Measurements from ENCODE around the gene GFOD1.

GFOD1 gene, protein sequence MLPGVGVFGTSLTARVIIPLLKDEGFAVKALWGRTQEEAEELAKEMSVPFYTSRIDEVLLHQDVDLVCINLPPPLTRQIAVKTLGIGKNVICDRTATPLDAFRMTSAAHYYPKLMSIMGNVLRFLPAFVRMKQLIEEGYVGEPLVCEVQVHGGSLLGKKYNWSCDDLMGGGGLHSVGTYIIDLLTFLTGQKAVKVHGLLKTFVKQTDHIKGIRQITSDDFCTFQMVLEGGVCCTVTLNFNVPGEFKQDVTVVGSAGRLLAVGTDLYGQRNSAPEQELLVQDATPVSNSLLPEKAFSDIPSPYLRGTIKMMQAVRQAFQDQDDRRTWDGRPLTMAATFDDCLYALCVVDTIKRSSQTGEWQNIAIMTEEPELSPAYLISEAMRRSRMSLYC

DNA sequence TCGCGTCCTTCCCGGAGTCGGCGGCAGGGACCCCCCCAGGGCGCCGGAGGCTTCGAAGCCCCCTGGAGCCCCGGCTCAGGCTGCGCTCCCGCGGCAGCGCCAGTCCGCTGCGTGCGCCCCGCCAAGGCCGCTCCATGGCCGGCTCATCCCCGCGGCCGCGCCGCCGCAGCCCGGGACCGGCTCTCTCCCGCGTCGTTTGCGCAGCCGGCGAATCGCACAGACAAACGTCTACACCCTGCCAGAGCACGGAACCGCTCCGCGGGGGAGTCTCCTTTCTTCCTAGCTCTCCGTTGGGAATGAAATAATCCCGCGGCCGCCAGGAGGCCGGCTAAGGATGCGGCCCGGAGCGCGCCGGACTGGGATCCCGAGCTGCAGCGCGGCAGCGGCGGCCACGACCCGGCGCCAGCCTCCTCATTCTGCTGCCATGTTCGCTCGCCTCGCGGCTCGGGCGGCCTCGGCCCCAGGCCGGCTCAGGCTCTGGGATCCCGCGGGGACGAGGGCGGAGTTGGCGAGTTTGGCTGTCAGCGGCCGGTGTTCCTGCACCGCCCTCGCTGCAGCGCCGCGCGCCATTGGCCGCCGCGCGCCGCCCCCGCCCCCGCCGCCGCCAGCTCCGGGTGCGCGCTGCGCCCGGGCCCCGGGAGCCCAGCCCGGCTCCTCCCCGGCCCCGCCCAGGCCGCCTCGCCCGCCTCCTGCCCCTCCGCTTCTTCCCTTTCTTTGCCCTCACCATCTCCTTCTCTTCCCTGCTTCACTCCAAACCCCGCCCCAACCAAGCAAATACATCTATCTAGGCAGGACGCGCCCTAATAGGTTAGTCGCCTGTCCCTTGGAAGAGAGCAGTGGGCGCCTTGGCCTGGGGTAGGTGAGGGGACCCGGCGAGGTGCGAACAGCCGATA is at the start of gene GFOD1:
Gene GFOD1 (minus strand): TSS at position 479 of the 893 bp plus-strand sequence. CDS start 710 bp downstream, outside the sequence.
- peak; percentile 53 for DNase-seq (ENCODE audit: low read depth)

DNA sequence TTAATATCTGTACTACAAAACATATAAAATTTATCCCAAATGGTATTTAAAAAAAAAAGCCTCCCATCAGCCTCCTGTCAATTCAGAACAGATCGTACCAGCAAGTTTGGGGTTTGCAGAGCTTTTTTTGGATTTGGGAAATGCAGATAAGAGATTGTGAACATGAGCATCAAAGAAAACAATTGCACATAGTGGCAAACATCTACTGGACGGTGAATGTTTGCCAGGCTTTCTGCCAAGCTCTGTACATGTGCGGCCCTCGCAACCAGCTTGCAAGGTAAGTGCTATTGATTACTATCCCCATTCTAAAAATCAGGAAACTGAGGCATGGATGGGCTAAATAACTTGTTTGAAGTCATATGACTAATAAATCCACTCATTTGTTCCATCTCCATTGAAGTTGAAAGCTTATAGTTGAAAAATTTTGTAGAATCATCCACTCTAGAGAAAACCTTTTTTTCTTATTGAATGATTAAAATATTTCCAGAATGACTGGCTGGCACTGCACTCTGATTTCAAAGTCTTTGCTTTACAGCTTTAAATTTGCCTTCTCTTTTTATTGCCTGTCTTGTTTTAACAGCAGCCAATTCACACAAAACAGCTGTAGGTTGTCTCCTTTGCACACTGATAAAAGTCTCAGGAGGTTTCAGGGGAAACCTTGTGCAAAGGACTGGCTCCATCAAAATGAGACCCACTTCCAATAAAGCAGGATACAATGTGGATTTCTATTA is 49.6 kb upstream of the GFOD1 start:
- DNase-seq (ENCODE audit: low read depth) = no peak

DNA sequence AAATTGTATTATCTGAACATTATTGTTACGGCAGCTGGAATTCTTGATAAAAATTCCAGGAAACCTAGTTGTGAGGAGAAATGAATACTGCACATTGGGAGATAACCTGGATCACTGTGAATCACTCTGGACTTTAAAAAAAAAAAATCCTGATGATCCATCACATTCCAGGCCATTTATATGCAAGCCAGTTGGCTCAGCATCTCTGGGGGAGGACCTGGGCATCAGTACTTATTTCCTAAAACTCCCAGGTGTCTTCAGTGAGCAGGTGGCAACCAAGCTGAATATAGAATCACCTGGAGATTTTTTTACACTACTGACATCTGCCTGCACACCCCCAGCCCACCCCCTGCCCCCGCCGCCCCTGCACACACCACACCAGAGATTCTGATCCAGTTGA is 47.9 kb upstream of the GFOD1 start:
- no peak for DNase-seq (ENCODE audit: low read depth)

DNA sequence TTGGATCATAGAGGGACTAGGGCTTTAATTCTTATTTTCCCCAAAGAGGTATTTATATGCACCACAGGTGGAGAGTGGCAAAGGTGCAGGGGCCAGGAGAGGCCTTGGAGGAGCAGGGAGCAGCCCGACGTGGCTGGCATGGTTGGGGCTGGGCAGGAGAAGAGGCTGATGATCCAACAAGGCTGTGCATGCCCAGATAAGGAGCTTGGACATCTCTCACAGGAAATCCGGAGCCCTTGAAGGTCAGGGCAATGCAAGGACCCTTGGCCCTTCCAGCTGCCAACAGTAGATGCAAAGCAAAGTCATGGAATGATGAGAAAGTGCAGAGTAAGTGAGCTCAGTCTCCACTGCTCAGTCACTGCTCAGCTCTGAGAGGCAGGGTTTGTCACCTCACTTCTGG is 47.1 kb upstream of the GFOD1 start:
- DNase-seq (ENCODE audit: low read depth) = no peak

DNA sequence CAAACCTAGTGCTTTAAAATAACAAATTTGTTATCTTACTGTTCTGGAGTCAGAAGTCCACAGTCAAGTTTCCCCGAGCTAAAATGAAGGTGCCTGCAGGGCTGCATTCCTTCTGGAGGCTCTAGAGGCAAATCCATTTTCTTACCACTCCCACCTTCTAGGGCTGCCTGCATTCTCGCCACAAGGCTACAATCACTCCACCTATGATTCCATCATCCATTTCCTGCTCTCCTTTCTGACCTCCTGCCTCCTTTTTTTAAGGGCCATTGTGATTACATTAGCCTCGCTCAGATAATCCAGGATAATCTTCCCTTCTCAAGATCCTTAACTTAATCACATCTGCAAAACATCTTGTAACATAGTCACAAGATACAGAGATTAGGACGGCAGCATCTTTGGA is 44.6 kb upstream of the GFOD1 start:
- DNase-seq (ENCODE audit: low read depth) = no peak

DNA sequence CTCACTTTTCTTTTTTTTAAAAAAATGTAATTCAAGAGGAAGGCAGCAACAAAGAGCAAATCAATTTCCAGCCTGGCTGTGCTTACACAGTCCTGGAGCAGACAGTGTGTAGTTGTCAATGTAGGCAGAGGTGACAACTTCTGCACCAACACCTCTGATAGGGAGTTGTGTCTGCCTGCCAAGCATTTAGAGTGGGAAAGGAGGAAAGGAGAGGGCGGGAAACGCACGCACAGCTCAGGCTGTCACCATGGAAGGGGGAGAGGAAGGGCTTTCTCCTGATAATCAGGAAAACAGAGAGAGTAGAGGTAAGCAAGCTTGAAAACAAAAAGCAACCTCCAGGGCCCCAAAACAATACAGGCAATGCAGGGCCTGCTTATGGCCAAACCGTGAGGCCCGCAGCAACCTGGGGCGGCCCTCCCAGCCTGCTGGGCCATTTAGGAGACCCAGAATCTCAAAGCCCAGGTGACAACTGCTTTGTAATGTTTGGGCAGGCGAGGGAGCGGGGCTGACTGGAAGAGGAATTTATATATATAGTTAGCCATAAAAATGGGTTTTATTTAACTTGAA is 41.5 kb upstream of the GFOD1 start:
- DNase-seq (ENCODE audit: low read depth) = no peak

DNA sequence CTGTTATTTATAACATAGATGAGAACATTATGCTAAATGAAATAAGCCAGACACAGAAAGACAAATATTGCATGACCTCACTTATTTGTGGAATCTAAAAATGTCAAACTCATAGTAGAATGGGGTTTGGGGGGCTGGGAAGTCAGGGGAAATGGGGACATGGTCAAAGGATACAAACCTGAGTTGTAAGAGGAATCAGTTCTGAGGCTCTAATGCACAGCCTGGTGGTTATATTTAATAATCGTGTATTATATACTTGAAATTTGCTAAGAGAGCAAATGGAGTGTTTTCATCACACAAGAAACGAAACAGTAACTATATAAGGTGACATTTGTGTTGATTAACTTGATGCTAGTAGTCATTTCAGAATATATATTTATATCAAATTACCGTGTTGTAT is 40.8 kb upstream of the GFOD1 start:
- DNase-seq (ENCODE audit: low read depth) = no peak

DNA sequence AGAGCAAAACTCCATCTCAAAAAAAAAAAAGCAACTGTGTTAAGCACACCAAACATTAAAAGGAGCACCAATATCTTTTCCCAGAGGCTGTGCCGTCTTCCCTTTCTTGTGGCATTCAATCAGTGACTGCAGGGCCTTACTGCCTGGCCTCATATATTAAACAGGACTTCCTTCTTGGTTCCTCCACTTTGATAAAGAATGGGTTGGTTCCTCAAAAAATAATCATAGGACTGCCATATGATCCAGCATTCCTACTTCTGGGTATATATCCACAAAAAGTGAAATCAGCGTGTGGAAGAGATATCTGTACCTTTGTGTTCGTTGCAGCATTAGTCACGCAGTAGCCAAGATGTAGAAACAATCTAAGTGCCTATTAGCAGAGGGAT is 40.3 kb upstream of the GFOD1 start:
- DNase-seq (ENCODE audit: low read depth) = no peak

DNA sequence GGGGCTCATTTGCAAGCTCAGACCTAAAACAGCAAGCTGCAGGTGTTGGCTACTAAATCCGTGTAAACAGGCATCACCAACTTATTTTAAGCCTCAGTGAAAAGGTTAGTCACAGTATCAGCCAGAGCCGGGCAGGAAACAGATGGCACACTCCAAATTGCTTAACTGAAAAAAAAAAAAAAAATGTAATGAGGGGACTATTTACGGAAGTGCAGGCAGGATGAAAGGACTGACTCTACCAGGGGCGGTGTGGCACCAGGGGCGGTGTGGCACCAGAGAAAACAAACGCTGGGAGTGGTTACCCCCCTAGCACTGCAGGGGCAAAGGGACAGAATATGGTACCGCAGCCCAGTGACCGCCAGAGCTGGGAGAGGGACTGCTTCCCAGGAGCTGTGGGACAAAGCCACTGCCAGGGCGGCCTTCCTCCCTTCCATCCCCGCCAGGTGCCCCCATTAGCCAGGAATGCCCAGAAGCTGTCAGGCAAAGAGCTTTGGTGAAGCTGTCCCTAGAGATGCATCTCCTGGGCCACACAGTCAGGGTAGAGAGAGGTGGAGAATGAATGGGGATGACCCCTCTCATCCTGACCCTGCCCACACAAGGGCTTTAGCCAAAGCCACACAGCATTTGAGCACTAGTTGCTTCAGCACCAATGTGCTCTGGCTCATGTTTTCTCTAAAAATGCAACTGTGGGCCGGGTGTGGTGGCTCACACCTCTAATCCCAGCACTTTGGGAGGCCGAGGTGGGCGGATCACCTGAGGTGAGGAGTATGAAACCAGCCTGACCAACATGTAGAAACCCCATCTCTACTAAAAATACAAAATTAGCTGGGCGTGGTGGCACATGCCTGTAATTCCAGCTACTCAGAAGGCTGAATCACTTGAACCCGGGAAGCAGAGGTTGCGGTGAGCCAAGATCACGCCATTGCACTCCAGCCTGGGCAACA is 39.6 kb upstream of the GFOD1 start:
- DNase-seq (ENCODE audit: low read depth) = peak; percentile 4

DNA sequence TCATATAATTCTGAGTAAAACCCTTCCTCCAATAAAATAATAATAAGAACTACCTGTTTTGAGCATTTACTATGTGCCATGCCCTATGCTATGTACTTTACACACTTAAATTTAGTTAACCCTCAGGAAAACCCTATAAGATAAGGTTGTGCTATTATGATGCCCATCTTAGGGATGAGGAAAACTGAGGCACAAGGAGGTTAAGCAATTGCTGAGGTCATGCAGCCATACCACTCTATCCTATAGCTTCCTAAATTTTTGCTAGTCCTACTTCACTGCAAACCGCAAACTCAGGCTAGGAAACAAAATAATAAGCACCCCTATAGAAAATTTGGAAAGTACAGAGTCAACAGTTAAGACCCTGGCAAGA is 38.9 kb upstream of the GFOD1 start:
- no peak for DNase-seq (ENCODE audit: low read depth)

DNA sequence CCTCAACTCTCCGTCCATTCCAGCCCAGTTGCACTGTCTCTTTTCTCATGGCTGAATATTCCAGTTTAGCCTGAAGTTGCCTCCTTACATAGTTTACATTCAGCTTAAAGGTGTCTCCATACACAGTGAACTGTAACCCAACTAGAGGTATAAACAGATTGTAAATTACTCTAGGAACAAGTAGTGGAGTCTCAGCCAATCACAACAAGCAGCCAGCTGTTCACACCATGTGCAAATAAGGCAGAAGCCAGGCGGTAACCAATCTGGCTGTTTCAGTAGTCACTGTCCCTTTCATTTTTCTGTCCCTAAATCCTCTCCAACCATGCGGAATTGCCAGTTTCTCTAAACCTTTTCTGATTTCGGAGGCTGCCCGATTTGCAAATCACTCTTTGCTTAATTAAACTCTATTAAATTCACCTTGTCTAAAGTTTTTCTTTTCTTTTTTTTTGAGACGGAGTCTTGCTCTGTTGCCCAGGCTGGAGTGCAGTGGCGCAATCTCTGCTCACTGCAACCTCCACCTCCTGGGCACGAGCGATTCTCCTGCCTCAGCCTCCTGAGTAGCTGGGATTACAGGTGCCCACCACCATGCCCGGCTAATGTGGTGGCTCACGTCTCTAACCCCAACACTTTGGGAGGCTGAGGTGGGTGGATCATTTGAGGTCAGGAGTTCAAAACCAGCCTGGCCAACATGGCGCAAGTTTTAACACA is 37.6 kb upstream of the GFOD1 start:
- no peak for DNase-seq (ENCODE audit: low read depth)

DNA sequence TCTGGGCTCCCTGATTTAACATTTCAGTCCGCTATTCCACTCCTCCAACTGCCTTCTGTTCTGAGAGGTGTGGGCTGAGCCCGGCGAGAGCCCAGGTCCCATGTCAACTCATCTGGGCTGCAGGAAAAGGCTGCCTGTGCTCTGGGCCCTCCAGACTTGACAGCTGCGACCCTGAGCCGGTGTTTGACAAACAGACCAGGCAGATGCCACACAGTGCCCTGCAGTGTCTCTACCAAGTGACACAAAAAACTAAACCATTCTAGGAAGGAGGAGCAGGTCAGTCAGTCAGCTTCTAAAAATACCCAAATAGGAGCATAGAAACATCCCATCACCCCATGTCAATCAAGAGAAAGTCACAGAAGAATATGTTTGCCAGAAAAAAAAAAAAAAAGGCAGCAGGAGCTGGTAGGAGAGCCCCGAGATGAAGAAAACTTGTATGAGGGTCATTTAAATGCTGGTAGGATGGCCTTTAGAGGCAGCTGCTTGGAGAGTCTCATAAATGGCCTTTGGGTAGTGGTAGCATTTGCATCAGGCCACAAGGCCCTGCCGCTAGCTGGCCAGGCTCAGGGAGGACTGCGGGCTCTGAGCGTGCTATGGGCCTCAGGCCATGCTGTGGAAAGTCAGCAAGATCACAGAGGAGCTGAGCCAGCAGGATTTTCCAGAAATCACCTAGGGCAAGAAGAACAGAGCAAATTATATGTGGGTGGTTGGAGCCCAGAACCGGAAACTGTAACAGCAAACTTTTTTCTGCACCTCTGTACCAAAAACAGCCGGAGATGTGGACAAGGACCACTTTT is 36.6 kb upstream of the GFOD1 start:
- DNase-seq (ENCODE audit: low read depth) = no peak

DNA sequence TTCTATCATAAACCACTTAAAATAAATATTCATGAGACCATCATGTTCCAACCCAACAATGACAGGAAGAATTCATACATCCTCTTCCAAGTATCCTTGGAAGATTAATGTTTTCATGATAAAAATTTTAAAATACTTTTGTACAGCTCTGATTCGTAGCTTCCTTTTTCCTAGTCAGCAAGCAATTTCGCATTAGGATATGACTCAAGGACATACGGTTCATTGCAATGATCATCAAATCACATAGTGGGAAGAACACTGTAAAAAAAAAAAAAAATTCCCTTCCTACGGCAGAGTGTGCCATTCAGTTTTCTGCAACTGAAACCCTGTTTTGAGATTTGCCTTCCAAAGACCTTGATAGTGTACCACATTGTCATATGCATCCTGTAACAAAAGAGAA is 35.3 kb upstream of the GFOD1 start:
- no peak for DNase-seq (ENCODE audit: low read depth)

DNA sequence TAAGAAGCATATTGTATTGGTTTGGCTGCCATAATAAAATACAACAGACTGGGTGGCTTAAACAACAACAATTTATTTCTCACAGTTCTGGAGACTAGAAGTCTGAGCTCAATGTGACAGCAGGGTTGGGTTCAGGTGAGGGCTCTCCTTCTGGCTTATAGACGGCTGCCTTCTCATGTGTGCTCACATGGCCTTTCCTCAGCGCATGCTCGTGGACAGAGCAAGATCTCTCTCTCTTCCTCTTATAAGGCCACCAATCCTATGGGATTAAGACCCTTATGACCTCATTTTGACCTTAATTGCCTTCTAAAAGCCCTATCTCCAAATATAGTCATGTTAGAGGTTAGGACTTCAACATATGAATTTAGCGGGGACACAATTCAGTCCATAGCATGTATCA is 32.4 kb upstream of the GFOD1 start:
- no peak for DNase-seq (ENCODE audit: low read depth)

DNA sequence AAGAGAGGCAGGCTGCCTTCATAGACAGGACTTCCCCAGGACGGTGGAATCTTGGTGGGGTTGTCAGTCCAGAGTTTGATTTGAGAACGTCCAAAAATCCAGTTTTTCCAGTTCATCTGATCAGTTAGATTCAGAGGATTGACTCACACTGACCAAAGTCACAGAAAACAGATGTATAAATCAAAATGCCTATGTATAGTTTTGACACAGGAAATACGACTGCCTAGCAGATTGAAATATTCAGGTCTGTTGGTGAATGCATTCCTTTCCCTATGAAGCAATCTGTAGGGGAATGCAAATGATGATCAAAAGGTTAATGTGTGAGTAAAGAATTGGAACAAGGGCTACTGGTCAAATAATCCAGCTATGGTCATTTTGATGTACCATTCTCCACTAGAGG is 29.7 kb upstream of the GFOD1 start:
- no peak for DNase-seq (ENCODE audit: low read depth)

DNA sequence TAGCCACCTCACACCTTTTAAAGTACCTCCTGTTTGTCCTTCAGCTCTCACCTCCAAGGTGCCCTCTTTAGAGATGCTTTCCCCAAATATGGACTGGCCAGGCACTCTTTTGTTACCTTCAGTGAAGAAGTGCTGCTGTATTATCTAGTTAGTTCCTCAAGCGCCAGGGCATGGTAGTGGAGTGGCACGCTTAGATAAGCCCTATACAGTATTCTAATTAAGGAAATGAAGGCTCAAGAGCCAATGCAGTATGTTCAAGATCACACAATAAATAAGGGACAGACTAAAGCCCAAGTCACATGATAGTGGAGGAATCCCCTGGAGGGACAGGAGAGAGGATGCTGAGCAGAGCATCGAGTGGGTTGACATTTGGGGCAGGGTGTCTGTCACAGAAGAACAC is 28.5 kb upstream of the GFOD1 start:
- no peak for DNase-seq (ENCODE audit: low read depth)

DNA sequence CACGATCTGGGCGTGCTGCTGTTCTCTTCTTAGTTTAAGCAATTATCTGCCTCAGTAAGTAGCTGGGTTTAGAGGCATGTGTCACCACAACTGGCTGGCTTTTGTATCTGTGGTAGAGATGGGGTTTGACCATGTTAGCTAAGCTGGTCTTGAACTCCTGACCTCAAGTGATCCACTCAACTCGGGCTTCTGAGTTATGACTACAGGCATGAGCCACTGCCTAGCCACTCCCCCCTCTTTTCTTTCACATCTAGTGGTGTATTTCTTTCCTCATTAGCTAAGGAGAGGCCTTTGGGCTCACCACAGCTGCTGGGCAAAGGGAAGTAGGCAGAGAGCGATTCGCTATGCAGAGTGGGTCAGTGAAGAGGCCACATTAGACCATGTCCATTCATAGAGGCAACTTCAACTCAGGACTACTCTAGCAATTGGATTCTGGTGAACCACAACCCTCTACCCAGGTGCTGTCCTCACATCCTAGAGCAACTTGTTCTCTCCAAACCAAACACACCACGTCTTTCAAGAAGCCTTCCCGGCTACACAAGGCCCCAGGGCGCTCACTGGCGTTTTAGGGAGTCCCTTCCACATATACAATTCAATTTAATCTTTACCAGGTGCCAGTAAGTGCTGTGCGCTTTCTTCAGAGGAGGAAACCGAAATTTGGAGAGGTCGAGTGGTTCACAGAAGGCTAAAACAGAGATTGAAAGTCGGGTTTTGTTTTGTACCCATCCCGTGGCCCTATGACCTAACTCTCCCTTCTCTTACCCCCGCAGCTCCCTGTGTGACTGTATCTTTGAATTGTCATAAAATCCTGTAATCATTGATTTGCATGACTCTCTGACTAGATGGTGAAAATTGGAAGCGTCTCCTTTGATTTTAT is 26.5 kb upstream of the GFOD1 start:
- no peak for DNase-seq (ENCODE audit: low read depth)

DNA sequence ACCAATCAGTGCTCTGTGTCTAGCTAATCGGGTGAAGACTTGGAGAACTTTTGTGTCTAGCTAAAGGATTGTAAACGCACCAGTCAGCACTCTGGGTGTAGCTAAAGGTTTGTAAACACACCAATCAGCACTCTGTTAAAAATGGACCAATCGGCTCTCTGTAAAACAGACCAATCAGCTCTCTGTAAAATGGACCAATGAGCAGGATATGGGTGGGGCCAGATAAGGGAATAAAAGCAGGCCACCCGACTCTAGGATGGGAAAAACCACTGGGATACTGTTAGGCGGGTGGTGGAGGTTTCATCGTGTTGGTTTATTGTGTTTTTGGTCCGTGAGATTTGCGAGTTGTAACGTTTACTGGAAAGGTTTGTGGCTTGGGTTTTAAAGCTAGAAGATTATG is 25.5 kb upstream of the GFOD1 start:
- DNase-seq (ENCODE audit: low read depth) = no peak
